GM21515 (cell line): ENCODE data around the gene CORO1A.
A peak's percentile ranks its signal among the peaks of the same experiment; 100 is the strongest.
"Not testable (repeated sequence)": the region's sequence is repeated elsewhere in the genome, so short reads cannot be mapped to it uniquely, and the experiment has no call there.

Experiments used
- ATAC-seq: cut with Tn5 transposase; IDR thresholded peaks from one replicate; pipeline ENCODE4 v1.9.1; 2021; ENCODE audit not compliant: unreplicated experiment

CORO1A gene

DNA sequence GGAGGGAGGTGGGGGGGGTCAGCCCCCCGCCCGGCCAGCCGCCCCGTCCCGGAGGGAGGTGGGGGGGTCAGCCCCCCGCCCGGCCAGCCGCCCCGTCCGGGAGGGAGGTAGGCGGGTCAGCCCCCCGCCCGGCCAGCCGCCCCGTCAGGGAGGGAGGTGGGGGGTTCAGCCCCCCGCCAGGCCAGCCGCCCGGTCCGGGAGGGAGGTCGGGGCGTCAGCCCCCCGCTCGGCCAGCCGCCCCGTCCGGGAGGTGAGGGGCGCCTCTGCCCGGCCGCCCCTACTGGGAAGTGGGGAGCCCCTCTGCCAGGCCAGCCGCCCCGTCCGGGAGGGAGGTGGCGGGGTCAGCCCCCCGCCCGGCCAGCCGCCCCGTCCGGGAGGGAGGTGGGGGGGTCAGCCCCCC is 14.0 kb upstream of the CORO1A start:
- ATAC-seq, result not testable (repeated sequence)

DNA sequence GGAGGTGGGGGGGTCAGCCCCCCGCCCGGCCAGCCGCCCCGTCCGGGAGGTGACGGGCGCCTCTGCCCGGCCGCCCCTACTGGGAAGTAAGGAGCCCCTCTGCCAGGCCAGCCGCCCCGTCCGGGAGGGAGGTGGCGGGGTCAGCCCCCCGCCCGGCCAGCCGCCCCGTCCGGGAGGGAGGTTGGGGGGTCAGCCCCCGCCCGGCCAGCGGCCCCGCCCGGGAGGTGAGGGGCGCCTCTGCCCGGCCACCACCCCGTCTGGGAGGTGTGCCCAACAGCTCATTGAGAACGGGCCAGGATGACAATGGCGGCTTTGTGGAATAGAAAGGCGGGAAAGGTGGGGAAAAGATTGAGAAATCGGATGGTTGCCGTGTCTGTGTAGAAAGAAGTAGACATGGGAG is 13.3 kb upstream of the CORO1A start:
- ATAC-seq, result not testable (repeated sequence)

GRCh38 chr16:30173054-30173453 is 10.3 kb upstream of the CORO1A start:
- ATAC-seq, result no peak

- ATAC-seq, result not testable (repeated sequence)
These were observed 6.5 kb upstream of the CORO1A start for GRCh38 chr16:30176876-30177275.

DNA sequence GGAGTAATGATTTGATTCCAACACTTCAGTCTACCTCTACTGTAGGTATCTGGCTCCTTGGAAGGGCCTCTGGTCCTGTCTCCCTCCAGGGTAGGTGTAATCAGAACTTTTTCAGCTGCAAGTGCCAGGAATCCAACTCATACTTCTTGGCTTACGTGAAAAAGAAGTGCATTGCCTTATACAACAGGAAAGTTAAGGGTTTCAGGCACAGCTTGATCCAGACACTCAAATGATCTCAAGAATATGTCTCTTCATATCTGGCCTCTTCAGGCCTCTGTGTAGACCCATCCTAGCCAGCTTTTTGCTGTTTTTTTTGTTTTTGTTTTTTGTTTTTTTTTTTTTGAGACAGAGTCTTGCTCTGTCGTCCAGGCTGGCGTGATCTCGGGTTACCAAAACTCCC is 4.2 kb upstream of the CORO1A start:
- no peak for ATAC-seq

GRCh38 chr16:30179931-30180330 is 3.5 kb upstream of the CORO1A start:
- ATAC-seq, result no peak

- ATAC-seq, result no peak
These were observed 2.7 kb upstream of the CORO1A start for GRCh38 chr16:30180741-30181140.

GRCh38 chr16:30184096-30184890 is 891 bp downstream of the CORO1A start:
- ATAC-seq, result peak; percentile 1

DNA sequence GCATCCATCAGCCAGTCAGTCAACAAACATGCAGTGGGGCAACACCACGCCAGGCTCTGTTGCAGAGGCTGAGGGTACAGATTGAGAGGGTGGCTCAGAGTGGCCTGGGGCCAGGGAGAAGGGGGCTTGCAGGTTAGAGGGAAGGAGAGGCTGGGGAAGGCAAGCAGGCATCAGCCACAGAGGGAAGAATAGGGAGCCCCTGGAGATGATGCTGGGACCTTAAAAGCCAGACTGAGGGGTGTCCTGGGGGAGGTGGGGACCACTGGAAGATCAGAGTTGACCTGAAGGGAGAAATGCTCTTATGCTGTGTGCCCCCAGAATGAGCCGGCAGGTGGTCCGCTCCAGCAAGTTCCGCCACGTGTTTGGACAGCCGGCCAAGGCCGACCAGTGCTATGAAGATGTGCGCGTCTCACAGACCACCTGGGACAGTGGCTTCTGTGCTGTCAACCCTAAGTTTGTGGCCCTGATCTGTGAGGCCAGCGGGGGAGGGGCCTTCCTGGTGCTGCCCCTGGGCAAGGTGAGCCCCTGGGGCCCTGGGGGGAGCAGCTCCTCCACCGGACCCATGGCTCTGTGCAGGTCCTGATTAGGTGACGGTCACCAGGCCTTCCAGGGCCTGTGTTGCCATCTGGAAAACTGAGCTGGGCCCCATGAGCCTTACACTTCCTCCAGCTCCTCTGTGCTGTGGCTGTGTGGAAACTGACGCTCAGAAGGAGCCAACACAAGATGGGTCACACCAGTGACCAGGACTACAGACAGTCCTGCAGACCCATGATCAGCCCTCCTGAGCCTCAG is 1.7 kb downstream of the CORO1A start:
- no peak for ATAC-seq

GRCh38 chr16:30185683-30186421 is 2.5 kb downstream of the CORO1A start:
- peak; percentile 26 for ATAC-seq

DNA sequence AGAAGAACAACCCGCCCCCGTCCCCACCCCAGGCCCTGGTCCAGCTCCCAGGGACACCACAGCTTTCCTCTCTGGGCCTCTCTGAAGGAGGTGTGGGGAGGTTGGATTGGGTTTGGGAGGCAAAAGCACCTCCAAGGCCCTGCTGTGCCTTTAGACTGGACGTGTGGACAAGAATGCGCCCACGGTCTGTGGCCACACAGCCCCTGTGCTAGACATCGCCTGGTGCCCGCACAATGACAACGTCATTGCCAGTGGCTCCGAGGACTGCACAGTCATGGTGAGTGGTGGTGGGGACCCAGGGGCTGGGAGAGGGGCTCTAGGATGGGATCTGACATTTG is 3.0 kb downstream of the CORO1A start:
- no peak for ATAC-seq

GRCh38 chr16:30186782-30187555 is 3.6 kb downstream of the CORO1A start:
- ATAC-seq, result no peak

DNA sequence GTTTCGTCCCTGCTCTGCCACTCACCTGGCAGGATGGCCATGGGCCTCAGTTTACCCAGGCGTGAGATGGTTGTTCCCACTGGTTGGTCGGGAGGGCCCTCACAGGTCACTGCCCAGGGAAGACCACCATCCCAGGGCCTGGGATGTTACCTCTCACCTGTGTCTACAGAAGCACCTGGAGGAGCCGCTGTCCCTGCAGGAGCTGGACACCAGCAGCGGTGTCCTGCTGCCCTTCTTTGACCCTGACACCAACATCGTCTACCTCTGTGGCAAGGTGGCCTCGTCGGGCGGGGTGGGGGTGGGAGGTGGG is 4.1 kb downstream of the CORO1A start:
- ATAC-seq, result no peak

GRCh38 chr16:30187971-30188561 is 4.7 kb downstream of the CORO1A start:
- no peak for ATAC-seq

DNA sequence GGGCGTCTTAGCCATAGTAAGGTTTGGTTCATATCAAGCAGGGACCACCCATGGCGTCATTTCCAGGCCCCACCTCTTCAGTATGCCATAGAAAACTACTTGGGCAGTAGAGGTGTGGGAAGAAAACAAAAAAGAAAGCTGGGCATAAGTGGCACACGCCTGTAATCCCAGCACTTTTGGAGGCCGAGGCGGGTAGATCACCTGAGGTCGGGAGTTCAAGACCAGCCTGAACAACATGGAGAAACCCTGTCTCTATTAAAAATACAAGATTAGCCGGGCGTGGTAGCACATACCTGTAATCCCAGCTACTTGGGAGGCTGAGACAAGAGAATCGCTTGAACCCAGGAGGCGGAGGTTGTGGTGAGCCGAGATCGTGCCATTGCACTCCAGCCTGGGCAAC is 7.8 kb downstream of the CORO1A start:
- not testable (repeated sequence) for ATAC-seq

DNA sequence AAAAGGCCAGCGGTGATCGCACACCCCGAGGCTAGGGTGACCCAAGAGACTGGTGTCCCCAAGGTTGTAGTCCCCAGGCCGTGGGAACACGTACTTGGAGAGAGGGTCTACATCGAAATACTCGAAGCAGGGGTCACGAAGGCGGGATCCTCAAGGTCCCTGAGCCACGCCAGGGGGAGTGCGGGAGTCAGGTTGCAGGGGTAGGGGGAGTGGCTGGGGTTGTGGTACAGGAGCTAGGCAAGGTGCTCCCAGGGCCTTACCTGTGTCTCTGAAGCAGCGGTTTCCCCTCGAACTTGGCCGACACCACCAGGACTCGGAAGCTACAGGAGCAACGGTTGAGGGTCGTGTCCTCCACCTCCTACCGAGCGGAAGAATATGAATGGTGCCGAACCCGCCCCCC is 9.7 kb downstream of the CORO1A start:
- ATAC-seq, result peak; percentile 10

GRCh38 chr16:30193615-30194014 is 10.2 kb downstream of the CORO1A start, which contains the start of the genes BOLA2B and SLX1A:
Gene BOLA2B, minus strand, starts transcription at chr16:30193666. Its CDS starts 71 bp downstream, at chr16:30193595.
Gene SLX1A, plus strand, starts transcription at chr16:30193875. Its CDS starts 210 bp downstream, at chr16:30194085.
- ATAC-seq, result peak; percentile 84

GRCh38 chr16:30194172-30194925 is 10.9 kb downstream of the CORO1A start:
- ATAC-seq, result peak; percentile 50

DNA sequence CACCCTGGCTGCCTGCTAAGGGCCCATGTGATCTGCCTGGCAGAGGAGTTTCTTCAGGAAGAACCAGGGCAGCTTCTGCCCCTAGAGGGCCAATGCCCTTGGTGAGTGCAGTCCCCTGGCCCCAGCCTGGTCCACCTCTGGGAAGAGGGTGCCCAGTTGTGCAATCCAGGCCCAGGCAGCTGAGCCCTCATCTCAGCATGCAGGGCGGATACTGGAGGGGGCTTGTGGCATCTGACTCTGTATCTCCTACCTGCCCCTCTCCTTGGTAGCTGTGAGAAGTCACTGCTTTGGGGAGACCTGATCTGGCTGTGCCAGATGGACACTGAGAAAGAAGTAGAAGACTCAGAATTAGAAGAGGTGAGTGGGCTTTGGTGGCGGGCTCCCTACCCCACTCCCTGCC is 13.6 kb downstream of the CORO1A start:
- not testable (repeated sequence) for ATAC-seq

- not testable (repeated sequence) for ATAC-seq
These were observed 15.6 kb downstream of the CORO1A start, which contains the start of gene SULT1A3 for GRCh38 chr16:30199049-30199448. Gene SULT1A3, plus strand, starts transcription at chr16:30199255. Its CDS starts 1,474 bp downstream, at chr16:30200729.
